H9 (cell line): ENCODE measurements around the gene GID8. TPM values are rescaled to one million over a fixed set of nuclear protein-coding genes. Genes with fewer than 3 reads are reported as not detected.

ENCODE experiments used
- DNase-seq: peaks from one replicate; pipeline ENCODE4 v3.0.0-alpha.2; 2017
- H2AFZ ChIP-seq: one replicate; pipeline ENCODE4 v1.6.1; 2013; ENCODE audit warnings: mild to moderate bottlenecking, low read length, control low read depth, moderate library complexity
- H2AK5ac ChIP-seq: 2 replicates; pipeline ENCODE4 v1.6.1; 2013; ENCODE audit warnings: low read length, control low read depth, mixed read lengths; ENCODE audit not compliant: insufficient read length
- H2BK120ac ChIP-seq: one replicate; pipeline ENCODE4 v1.6.1; 2013; ENCODE audit warnings: low read depth, mild to moderate bottlenecking, low read length, control low read depth, inconsistent platforms; ENCODE audit not compliant: poor library complexity, severe bottlenecking
- H2BK12ac ChIP-seq: 2 replicates; pipeline ENCODE4 v1.6.1; 2013; ENCODE audit warnings: low read length, control low read depth, mixed read lengths, low read depth; ENCODE audit not compliant: insufficient read length
- H2BK15ac ChIP-seq: 2 replicates; pipeline ENCODE4 v1.6.1; 2013; ENCODE audit warnings: low read depth, low read length, control low read depth
- H2BK20ac ChIP-seq: one replicate; pipeline ENCODE4 v1.6.1; 2013; ENCODE audit warnings: low read depth, mild to moderate bottlenecking, low read length, control low read depth, inconsistent platforms; ENCODE audit not compliant: poor library complexity, severe bottlenecking
- H2BK5ac ChIP-seq: 2 replicates; pipeline ENCODE4 v1.6.1; 2013; ENCODE audit warnings: low read length, control low read depth, mixed read lengths; ENCODE audit not compliant: insufficient read length
- H3K14ac ChIP-seq: 2 replicates; pipeline ENCODE4 v1.6.1; 2013; ENCODE audit warnings: low read length, control low read depth; ENCODE audit not compliant: insufficient read depth
- H3K18ac ChIP-seq: 2 replicates; pipeline ENCODE4 v1.6.1; 2013; ENCODE audit warnings: low read depth, mild to moderate bottlenecking, mixed read lengths, low read length, control low read depth; ENCODE audit not compliant: insufficient read length
- H3K23ac ChIP-seq: 2 replicates; pipeline ENCODE4 v1.6.1; 2013; ENCODE audit warnings: low read length, control low read depth, mixed read lengths, low read depth; ENCODE audit not compliant: insufficient read length
- H3K23me2 ChIP-seq: 2 replicates; pipeline ENCODE4 v1.6.1; 2013; ENCODE audit warnings: low read depth, mild to moderate bottlenecking, mixed read lengths, low read length, control low read depth; ENCODE audit not compliant: insufficient read length, poor library complexity, severe bottlenecking
- H3K27ac ChIP-seq: 2 replicates; pipeline ENCODE4 v1.5.1; 2013; ENCODE audit warnings: low read length, control low read depth, mixed read lengths, low read depth; ENCODE audit not compliant: insufficient read length
- H3K27me3 ChIP-seq: 2 replicates; pipeline ENCODE4 v1.6.1; 2013; ENCODE audit warnings: low read length, control low read depth, inconsistent platforms; ENCODE audit not compliant: insufficient read depth
- H3K4ac ChIP-seq: 2 replicates; pipeline ENCODE4 v1.6.1; 2013; ENCODE audit warnings: low read depth, mild to moderate bottlenecking, control low read depth, inconsistent platforms, low read length, moderate library complexity
- H3K4me1 ChIP-seq: 2 replicates; pipeline ENCODE4 v1.6.1; 2013; ENCODE audit warnings: low read length, control low read depth, inconsistent platforms; ENCODE audit not compliant: insufficient read depth
- H3K4me2 ChIP-seq: 2 replicates; pipeline ENCODE4 v1.6.1; 2013; ENCODE audit warnings: low read length, control low read depth, mixed read lengths; ENCODE audit not compliant: insufficient read length, insufficient read depth
- H3K56ac ChIP-seq: 2 replicates; pipeline ENCODE4 v1.6.1; 2013; ENCODE audit warnings: low read depth, mild to moderate bottlenecking, mixed read lengths, low read length, control low read depth; ENCODE audit not compliant: insufficient read length
- H3K79me1 ChIP-seq: 2 replicates; pipeline ENCODE4 v1.6.1; 2013; ENCODE audit warnings: low read depth, mild to moderate bottlenecking, moderate library complexity, low read length, control low read depth, inconsistent platforms; ENCODE audit not compliant: insufficient read depth, poor library complexity, severe bottlenecking
- H3K79me2 ChIP-seq: 2 replicates; pipeline ENCODE4 v1.6.1; 2013; ENCODE audit warnings: low read length, control low read depth, inconsistent platforms; ENCODE audit not compliant: insufficient read depth
- H3K9ac ChIP-seq: 2 replicates; pipeline ENCODE4 v1.6.1; 2013; ENCODE audit warnings: low read length, control low read depth, mixed read lengths; ENCODE audit not compliant: insufficient read length; ENCODE audit errors: extremely low read depth
- H3K9me3 ChIP-seq: one replicate; pipeline ENCODE4 v1.6.1; 2013; ENCODE audit warnings: low read depth, low read length, inconsistent platforms; ENCODE audit not compliant: control insufficient read depth
- H3T11ph ChIP-seq: one replicate; pipeline ENCODE4 v1.6.1; 2013; ENCODE audit warnings: mild to moderate bottlenecking, low read length, control low read depth, inconsistent platforms
- H4K20me1 ChIP-seq: one replicate; pipeline ENCODE4 v1.6.1; 2013; ENCODE audit not compliant: control insufficient read depth, insufficient read length, insufficient read depth
- H4K5ac ChIP-seq: 2 replicates; pipeline ENCODE4 v1.6.1; 2013; ENCODE audit warnings: low read depth, mild to moderate bottlenecking, mixed read lengths, low read length, control low read depth; ENCODE audit not compliant: insufficient read length
- H4K8ac ChIP-seq: replicated peaks from 2 replicates; pipeline ENCODE4 v1.6.1; 2013; ENCODE audit warnings: low read length, control low read depth, mixed read lengths, low read depth; ENCODE audit not compliant: insufficient read length
- H4K91ac ChIP-seq: 2 replicates; pipeline ENCODE4 v1.6.1; 2013; ENCODE audit warnings: low read depth, mild to moderate bottlenecking, moderate library complexity, mixed read lengths, low read length, control low read depth; ENCODE audit not compliant: insufficient read length
- H3K27ac Mint-ChIP-seq, 3 experiments: 2 replicates in 2 of 3; 3 replicates in 1 of 3; pipeline ENCODE4 v1.8.0; 2020 to 2021; ENCODE audit warnings: mixed read lengths in 3 of 3, mild to moderate bottlenecking in 1 of 3, moderate library complexity in 1 of 3
- H3K27me3 Mint-ChIP-seq: 2 replicates; pipeline ENCODE4 v1.8.0; 2021; ENCODE audit warnings: low read depth, mild to moderate bottlenecking, moderate library complexity, mixed read lengths
- H3K36me3 Mint-ChIP-seq, 3 experiments: 2 replicates in 2 of 3; 3 replicates in 1 of 3; pipeline ENCODE4 v1.8.0; 2020 to 2021; ENCODE audit warnings: low read depth in 3 of 3, mixed read lengths in 3 of 3; ENCODE audit not compliant: insufficient read depth in 1 of 3
- H3K4me1 Mint-ChIP-seq, 2 experiments: 2 replicates each; pipeline ENCODE4 v1.8.0; 2020; ENCODE audit warnings: mixed read lengths in 2 of 2
- H3K4me3 Mint-ChIP-seq, 2 experiments: 2 replicates in 1 of 2; 3 replicates in 1 of 2; pipeline ENCODE4 v1.8.0; 2020 to 2021; ENCODE audit warnings: mild to moderate bottlenecking in 2 of 2, mixed read lengths in 2 of 2, moderate library complexity in 1 of 2
- H3K9me3 Mint-ChIP-seq, 2 experiments: 2 replicates in 1 of 2; 3 replicates in 1 of 2; pipeline ENCODE4 v1.8.0; 2020; ENCODE audit warnings: mild to moderate bottlenecking in 2 of 2, mixed read lengths in 2 of 2, moderate library complexity in 1 of 2
- CTCF ChIP-seq: fragments of 200-600 bp; sonication (generic); conservative IDR thresholded peaks from 3 replicates; pipeline ENCODE4 v1.8.0; 2021; ENCODE audit warnings: antibody characterized with exemption, mild to moderate bottlenecking
- WGBS: extraction: QIAGEN DNeasy Blood & Tissue Kit; methylation state at CpG from one replicate; pipeline ENCODE4 v1.1.7; 2013; ENCODE audit warnings: missing lambda C conversion rate, low lambda C conversion rate, mixed read lengths; ENCODE audit not compliant: insufficient read length; ENCODE audit errors: extremely low coverage; 5-methylcytosine and 5-hydroxymethylcytosine counted together
- total RNA-seq: library from RNA; stranded (reverse); gene quantifications from 2 replicates; pipeline ENCODE4 v1.2.1, GENCODE V29; 2021

The GID8 gene
- total RNA-seq, 1 experiment from 2014 or later, result 60.9 TPM

- H2BK15ac ChIP-seq, result no peak overlapping the region
- Mint-ChIP-seq H3K9me3 (no peaks in the 10 kb centered on the region; a peak in 1 of 5 replicates), H3K4me3 (no peak overlapping the region), H3K4me1 (peaks cover 33 to 34% of the 10 kb centered on the region in 2 experiments), H3K27ac (no peak overlapping the region), H3K36me3 (peaks cover 50 to 67% (median 62%) of the 10 kb centered on the region in 3 experiments), H3K27me3 (no peaks in the 10 kb centered on the region)
- H3K23ac ChIP-seq, result no peak overlapping the region
- no peaks in the 10 kb centered on the region; the same call in 1 of the 2 replicates for H3K4me1 ChIP-seq
- no peaks in the 10 kb centered on the region for H3K79me2 ChIP-seq
- H3K9me3 ChIP-seq, result no peaks in the 10 kb centered on the region
- H3K23me2 ChIP-seq, result no peaks in the 10 kb centered on the region
- H3K9ac ChIP-seq, result no peak overlapping the region
- H4K8ac ChIP-seq, result no peak overlapping the region
- H2BK120ac ChIP-seq, result no peak overlapping the region
- peaks cover 2% of the 10 kb centered on the region for H4K20me1 ChIP-seq
- no peak overlapping the region for H4K91ac ChIP-seq
- H3K79me1 ChIP-seq, result peaks cover 2% of the 10 kb centered on the region
- H3K4ac ChIP-seq, result no peak overlapping the region
- no peak for DNase-seq
- H2BK12ac ChIP-seq, result no peak overlapping the region
- no peak overlapping the region for H2BK20ac ChIP-seq
- no peak overlapping the region for H3K27ac ChIP-seq
- no peak for TF ChIP-seq CTCF
- no peak overlapping the region for H3K4me2 ChIP-seq
- H3T11ph ChIP-seq, result no peak overlapping the region
- H2AFZ ChIP-seq, result no peak overlapping the region
- H2AK5ac ChIP-seq, result no peak overlapping the region
- H2BK5ac ChIP-seq, result no peak overlapping the region
- WGBS, result no CpG with 5 or more reads among the region's 7 CpGs
- no peak overlapping the region for H3K56ac ChIP-seq
- no peak overlapping the region for H3K18ac ChIP-seq
- no peak overlapping the region for H3K14ac ChIP-seq
- H3K27me3 ChIP-seq, result no peaks in the 10 kb centered on the region
- H4K5ac ChIP-seq, result no peak overlapping the region
Measured at GRCh38 chr20:62902926-62903615, 34.9 kb upstream of the GID8 start.
